ENCODE results near the gene RBP5. TPM values are rescaled to one million over a fixed set of nuclear protein-coding genes. Genes with fewer than 3 reads are reported as not detected.

Gene RBP5
- total and polyA plus RNA-seq, 9 of the 15 experiments (the other 6 are each of a cell fraction or from before 2014, with no cell fraction given), result 8.6 to 22.5 (median 11.4) TPM

DNA sequence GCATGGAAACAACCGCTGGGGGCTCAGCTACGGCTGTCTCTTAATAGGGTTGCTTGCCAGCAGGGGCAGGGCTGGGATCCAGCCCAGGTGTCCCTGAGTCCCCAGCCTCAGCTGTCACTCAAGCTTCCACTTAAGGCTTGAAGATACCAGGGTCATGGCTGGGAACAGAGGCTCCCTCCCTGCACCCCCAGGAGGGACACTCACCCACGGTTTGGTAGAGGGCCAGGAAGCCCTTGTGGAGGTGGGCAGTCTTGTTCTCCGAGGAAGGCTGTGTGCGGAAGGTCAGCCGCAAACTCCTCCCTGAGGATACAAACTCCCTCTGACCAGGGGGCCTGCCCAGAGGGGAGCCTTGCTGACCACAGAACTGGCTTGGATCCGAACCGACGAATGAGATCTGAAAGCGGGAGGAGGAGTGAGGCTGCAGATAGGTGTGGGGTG lies 27.0 kb downstream of the RBP5 start:
- Histone ChIP-seq H3K4me3 (no peak overlapping the region), H3K4me1 (replicated peaks in 1 of 2; ENCODE audit: control insufficient read depth in 2 of 2, insufficient read depth in 2 of 2, low read length in 2 of 2) (peaks cover 0 to 6% of the 10 kb centered on the region in 2 experiments; a peak in 2 of 5 replicates)
- POLR2A ChIA-PET, result no interaction called here

More for the DNA sequence above, 27.0 kb downstream of the RBP5 start:
- Histone ChIP-seq H3K27me3 (ENCODE audit: control insufficient read depth in 2 of 2, insufficient read depth in 2 of 2, low read length in 2 of 2) (no peaks in the 10 kb centered on the region), H3K36me3 (ENCODE audit: control insufficient read depth, insufficient read depth, low read length) (peaks cover 39% of the 10 kb centered on the region; the same call in 2 of the 3 replicates), H3K4me2 (ENCODE audit: insufficient read depth, low read length) (no peak overlapping the region), H4K20me1 (replicated peaks; ENCODE audit: control insufficient read depth, insufficient read depth, low read length) (no peaks in the 10 kb centered on the region), H3K27ac (ENCODE audit: extremely low read depth, low read depth, low read length) (no peak overlapping the region), H3K9ac (ENCODE audit: insufficient read depth in 1 of 2, low read depth in 2 of 2, low read length in 2 of 2) (no peak overlapping the region), H3K9me3 (replicated peaks; ENCODE audit: control insufficient read depth, insufficient read depth, low read depth, low read length) (peaks cover 3% of the 10 kb centered on the region), H3K9me1 (ENCODE audit: control insufficient read depth, insufficient read depth, low read length) (no peaks in the 10 kb centered on the region), H3K79me2 (ENCODE audit: control insufficient read depth, insufficient read depth, low read length) (peaks cover 13% of the 10 kb centered on the region), H2AFZ (ENCODE audit: low read depth, low read length) (no peak overlapping the region)
- FAIRE-seq (no peak), DNase-seq (ENCODE audit: extremely low read depth in 1 of 4, low spot score in 3 of 4) (no peak), ATAC-seq (no peak)
- in situ Hi-C loops (cut with MboI), result no loop called here
- TF ChIP-seq PKNOX1 (IDR thresholded peaks at IDR 0.05) (peak; percentile 57), RBFOX2 (IDR thresholded peaks at IDR 0.05; ENCODE audit: low read depth, low read length) (0 out of 2 replicates have a peak, but pooled peaks have one; percentile 18), ZNF507 (tag; conservative IDR thresholded peaks at IDR 0.05) (no peak), TOE1 (IDR thresholded peaks at IDR 0.05; ENCODE audit: borderline replicate concordance) (no peak), TOE1 (CRISPR knock-in tag; IDR thresholded peaks at IDR 0.05; ENCODE audit: borderline replicate concordance, low read depth) (no peak), POLR2G (IDR thresholded peaks at IDR 0.05; ENCODE audit: low read depth, low read length) (0 out of 2 replicates have a peak, but pooled peaks have one; percentile 15), ZNF143 (CRISPR knock-in tag; IDR thresholded peaks at IDR 0.05) (no peak)
- TF ChIP-seq, protein P1, sequence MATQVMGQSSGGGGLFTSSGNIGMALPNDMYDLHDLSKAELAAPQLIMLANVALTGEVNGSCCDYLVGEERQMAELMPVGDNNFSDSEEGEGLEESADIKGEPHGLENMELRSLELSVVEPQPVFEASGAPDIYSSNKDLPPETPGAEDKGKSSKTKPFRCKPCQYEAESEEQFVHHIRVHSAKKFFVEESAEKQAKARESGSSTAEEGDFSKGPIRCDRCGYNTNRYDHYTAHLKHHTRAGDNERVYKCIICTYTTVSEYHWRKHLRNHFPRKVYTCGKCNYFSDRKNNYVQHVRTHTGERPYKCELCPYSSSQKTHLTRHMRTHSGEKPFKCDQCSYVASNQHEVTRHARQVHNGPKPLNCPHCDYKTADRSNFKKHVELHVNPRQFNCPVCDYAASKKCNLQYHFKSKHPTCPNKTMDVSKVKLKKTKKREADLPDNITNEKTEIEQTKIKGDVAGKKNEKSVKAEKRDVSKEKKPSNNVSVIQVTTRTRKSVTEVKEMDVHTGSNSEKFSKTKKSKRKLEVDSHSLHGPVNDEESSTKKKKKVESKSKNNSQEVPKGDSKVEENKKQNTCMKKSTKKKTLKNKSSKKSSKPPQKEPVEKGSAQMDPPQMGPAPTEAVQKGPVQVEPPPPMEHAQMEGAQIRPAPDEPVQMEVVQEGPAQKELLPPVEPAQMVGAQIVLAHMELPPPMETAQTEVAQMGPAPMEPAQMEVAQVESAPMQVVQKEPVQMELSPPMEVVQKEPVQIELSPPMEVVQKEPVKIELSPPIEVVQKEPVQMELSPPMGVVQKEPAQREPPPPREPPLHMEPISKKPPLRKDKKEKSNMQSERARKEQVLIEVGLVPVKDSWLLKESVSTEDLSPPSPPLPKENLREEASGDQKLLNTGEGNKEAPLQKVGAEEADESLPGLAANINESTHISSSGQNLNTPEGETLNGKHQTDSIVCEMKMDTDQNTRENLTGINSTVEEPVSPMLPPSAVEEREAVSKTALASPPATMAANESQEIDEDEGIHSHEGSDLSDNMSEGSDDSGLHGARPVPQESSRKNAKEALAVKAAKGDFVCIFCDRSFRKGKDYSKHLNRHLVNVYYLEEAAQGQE (IDR thresholded peaks at IDR 0.05; ENCODE audit: borderline replicate concordance), result no peak
- TF ChIP-seq, protein P1 (CRISPR knock-in tag; IDR thresholded peaks at IDR 0.05; ENCODE audit: low read depth), result no peak
- WGBS (ENCODE audit: insufficient coverage, low coverage, missing lambda C conversion rate), result 82% methylated on average over 9 of the region's 10 CpGs
- no TSS peak for BruUV-seq (replicated peaks)
- CTCF ChIA-PET (ENCODE audit: low intra/inter-chr PET ratio), result interaction anchor here (0.6 kb wide), 1 partner anchor 9 kb away, joined by 5 read pairs; no protein-coding TSS in a partner anchor
- intact Hi-C loops (cut with micrococcal nuclease), result no loop called here
